ENCODE measurements around the gene ZBTB9.

- TF ChIP-seq EP300 (IDR thresholded peaks at IDR 0.05): no peak
- no peak for TF ChIP-seq CTCF (IDR thresholded peaks at IDR 0.05)
These were observed 875 bp upstream of the ZBTB9 start for GRCh38 chr6:33453393-33454008.
